ENCODE results near the gene TP53BP1.

- TF ChIP-seq CTCF (IDR thresholded peaks at IDR 0.05) (no peak), POLR2A (IDR thresholded peaks at IDR 0.05) (no peak)
Observed at GRCh38 chr15:43526261-43526930, 33.4 kb upstream of the TP53BP1 start.

All from testis (tissue), 2 donors.